Sigmoid colon (tissue), 3 donors: ENCODE results near the gene NCS1.
A peak's percentile ranks its signal among the peaks of the same experiment; 100 is the strongest.

Experiments used
- POLR2A ChIP-seq, 2 donors: fragments of 450-650 bp; IDR thresholded peaks; one replicate each; pipeline ENCODE4 v1.6.1; 2016; ENCODE audit warnings: antibody characterized with exemption in 2 of 2, mild to moderate bottlenecking in 2 of 2, moderate library complexity in 2 of 2
- TF ChIP-seq, protein P1 (sequence below), 4 experiments: fragments of 450-650 bp in 3 of 4; fragments of 200-600 bp in 1 of 4; IDR thresholded peaks; one replicate each; pipeline ENCODE4 v1.5.1; 2016 to 2019; ENCODE audit warnings: antibody characterized with exemption in 4 of 4, mild to moderate bottlenecking in 3 of 4, moderate library complexity in 2 of 4

- TF ChIP-seq, protein P1, sequence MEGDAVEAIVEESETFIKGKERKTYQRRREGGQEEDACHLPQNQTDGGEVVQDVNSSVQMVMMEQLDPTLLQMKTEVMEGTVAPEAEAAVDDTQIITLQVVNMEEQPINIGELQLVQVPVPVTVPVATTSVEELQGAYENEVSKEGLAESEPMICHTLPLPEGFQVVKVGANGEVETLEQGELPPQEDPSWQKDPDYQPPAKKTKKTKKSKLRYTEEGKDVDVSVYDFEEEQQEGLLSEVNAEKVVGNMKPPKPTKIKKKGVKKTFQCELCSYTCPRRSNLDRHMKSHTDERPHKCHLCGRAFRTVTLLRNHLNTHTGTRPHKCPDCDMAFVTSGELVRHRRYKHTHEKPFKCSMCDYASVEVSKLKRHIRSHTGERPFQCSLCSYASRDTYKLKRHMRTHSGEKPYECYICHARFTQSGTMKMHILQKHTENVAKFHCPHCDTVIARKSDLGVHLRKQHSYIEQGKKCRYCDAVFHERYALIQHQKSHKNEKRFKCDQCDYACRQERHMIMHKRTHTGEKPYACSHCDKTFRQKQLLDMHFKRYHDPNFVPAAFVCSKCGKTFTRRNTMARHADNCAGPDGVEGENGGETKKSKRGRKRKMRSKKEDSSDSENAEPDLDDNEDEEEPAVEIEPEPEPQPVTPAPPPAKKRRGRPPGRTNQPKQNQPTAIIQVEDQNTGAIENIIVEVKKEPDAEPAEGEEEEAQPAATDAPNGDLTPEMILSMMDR (IDR thresholded peaks at IDR 0.05) = no peak
- peak; percentile 26 to 35 for TF ChIP-seq POLR2A (IDR thresholded peaks at IDR 0.05)
These were observed 14.8 kb downstream of the NCS1 start for GRCh38 chr9:130186839-130187522.
